SK-N-SH (cell line): ENCODE results near the gene KDSR. TPM values are rescaled to one million over a fixed set of nuclear protein-coding genes. Genes with fewer than 3 reads are reported as not detected.

Source experiments
- CTCF ChIA-PET: fragments of 300-600, 350-600 bp; formaldehyde crosslinking; extraction: SDS; loops from one replicate; lab custom pipeline; 2021; lab: Yijun Ruan, JAX
- POLR2A ChIA-PET: fragments of 350-600 bp; sonication (Branson Sonifier 250); formaldehyde crosslinking; extraction: SDS; loops from one replicate; lab custom pipeline; 2020; ENCODE audit warnings: antibody characterized with exemption, inconsistent platforms; lab: Yijun Ruan, JAX
- DNase-seq: peaks from one replicate; pipeline ENCODE4 v3.0.0; 2012
- H2AFZ ChIP-seq: fragments of 200-600 bp; sonication (generic); 2 replicates; pipeline ENCODE4 v1.8.1; 2016; ENCODE audit warnings: antibody characterized with exemption, mild to moderate bottlenecking, low read depth
- H3F3A ChIP-seq: fragments of 200-600 bp; sonication (generic); replicated peaks from 2 replicates; pipeline ENCODE3; 2016; ENCODE audit warnings: antibody characterized with exemption, mild to moderate bottlenecking; ENCODE audit not compliant: insufficient read depth
- H3K27ac ChIP-seq, 2 experiments: fragments of 200-500 bp in 1 of 2; fragments of 200-600 bp in 1 of 2; sonication (Bioruptor generic) in 1 of 2; sonication (generic), shearing (Covaris generic) in 1 of 2; 2 replicates each; pipeline versions ENCODE4 v1.5.1 to v1.6.1; 2014 to 2016; ENCODE audit warnings: low read depth in 2 of 2, inconsistent platforms in 1 of 2, low read length in 1 of 2, mild to moderate bottlenecking in 1 of 2, mixed read lengths in 1 of 2
- H3K27me3 ChIP-seq: fragments of 200-600 bp; sonication (generic), shearing (Covaris generic); 2 replicates; pipeline ENCODE4 v1.6.1; 2016; ENCODE audit warnings: mixed run types; ENCODE audit not compliant: insufficient read depth
- H3K36me3 ChIP-seq, 2 experiments: fragments of 200-500 bp in 1 of 2; fragments of 200-600 bp in 1 of 2; sonication (Bioruptor generic) in 1 of 2; sonication (generic) in 1 of 2; replicated peaks in 1 of 2; 2 replicates each; pipeline versions ENCODE3 to v1.5.1; 2014 to 2016; ENCODE audit warnings: low read length in 1 of 2, mild to moderate bottlenecking in 1 of 2; ENCODE audit not compliant: insufficient read depth in 2 of 2, control insufficient read depth in 1 of 2
- H3K4me1 ChIP-seq, 2 experiments: fragments of 200-500 bp in 1 of 2; fragments of 200-600 bp in 1 of 2; sonication (Bioruptor generic) in 1 of 2; sonication (generic), shearing (Covaris generic) in 1 of 2; 2 replicates each; pipeline versions ENCODE4 v1.5.1 to v1.6.1; 2014 to 2016; ENCODE audit warnings: low read depth in 1 of 2, low read length in 1 of 2, mixed run types in 1 of 2; ENCODE audit not compliant: insufficient read depth in 2 of 2, control insufficient read depth in 1 of 2
- H3K4me2 ChIP-seq: fragments of 200-600 bp; sonication (generic), shearing (Covaris generic); 2 replicates; pipeline ENCODE4 v1.6.1; 2017; ENCODE audit warnings: mixed run types
- H3K4me3 ChIP-seq, 2 experiments: fragments of 200-500 bp in 1 of 2; fragments of 200-600 bp in 1 of 2; sonication (Bioruptor generic) in 1 of 2; sonication (generic), shearing (Covaris generic) in 1 of 2; 2 replicates each; pipeline versions ENCODE4 v1.5.1 to v1.8.1; 2014 to 2016; ENCODE audit warnings: low read depth in 2 of 2, inconsistent platforms in 1 of 2, low read length in 1 of 2, mild to moderate bottlenecking in 1 of 2, mixed read lengths in 1 of 2, moderate library complexity in 1 of 2
- H3K79me2 ChIP-seq: fragments of 200-600 bp; sonication (generic); 2 replicates; pipeline ENCODE4 v1.8.1; 2017; ENCODE audit warnings: mild to moderate bottlenecking; ENCODE audit not compliant: insufficient read depth
- H3K9ac ChIP-seq: fragments of 200-600 bp; sonication (generic); 2 replicates; pipeline ENCODE4 v1.6.1; 2017; ENCODE audit warnings: mixed run types
- H3K9me2 ChIP-seq: fragments of 200-600 bp; sonication (generic); 2 replicates; pipeline ENCODE4 v1.6.1; 2017; ENCODE audit warnings: mixed run types
- H3K9me3 ChIP-seq: fragments of 200-600 bp; sonication (generic); 2 replicates; pipeline ENCODE4 v1.6.1; 2017; ENCODE audit warnings: mixed run types, mild to moderate bottlenecking, moderate library complexity
- H4K20me1 ChIP-seq: fragments of 200-600 bp; sonication (generic); 2 replicates; pipeline ENCODE4 v1.6.1; 2017; ENCODE audit warnings: mild to moderate bottlenecking, mixed run types; ENCODE audit not compliant: insufficient read depth
- CTCF ChIP-seq: fragments of 200-600 bp; sonication (generic); IDR thresholded peaks from 2 replicates; pipeline ENCODE4 v1.6.1; 2017; ENCODE audit warnings: antibody characterized with exemption, mild to moderate bottlenecking, moderate library complexity
- ELF1 ChIP-seq: IDR thresholded peaks from 2 replicates; pipeline ENCODE4 v1.4.0; 2012
- EZH2phosphoT487 ChIP-seq: fragments of 200-600 bp; sonication (generic); IDR thresholded peaks from 2 replicates; pipeline ENCODE4 v1.6.1; 2017; ENCODE audit warnings: low read depth, mixed run types, mild to moderate bottlenecking, antibody characterized with exemption, moderate library complexity, borderline replicate concordance
- FOXJ3 ChIP-seq: sonication (generic); formaldehyde crosslinking; IDR thresholded peaks from 2 replicates; pipeline ENCODE4 v1.5.1; 2020; ENCODE audit warnings: mild to moderate bottlenecking, missing genetic modification reagents
- FOXM1 ChIP-seq: IDR thresholded peaks from 2 replicates; pipeline ENCODE4 v1.4.0; 2012; ENCODE audit warnings: low read depth, mild to moderate bottlenecking
- GABPA ChIP-seq: IDR thresholded peaks from 2 replicates; pipeline ENCODE4 v1.4.0; 2012; ENCODE audit warnings: low read depth, mild to moderate bottlenecking
- MAX ChIP-seq: IDR thresholded peaks from 2 replicates; pipeline ENCODE4 v1.4.0; 2012; ENCODE audit warnings: low read depth
- MEF2A ChIP-seq: IDR thresholded peaks from 2 replicates; pipeline ENCODE4 v1.4.0; 2012; ENCODE audit warnings: low read depth, borderline replicate concordance
- MXI1 ChIP-seq: IDR thresholded peaks from 2 replicates; pipeline ENCODE4 v1.6.1; 2012; ENCODE audit warnings: mild to moderate bottlenecking, low read depth, low read length, improper control_type of control experiment
- RAD21 ChIP-seq: IDR thresholded peaks from 2 replicates; pipeline ENCODE4 v1.6.1; 2012; ENCODE audit warnings: mild to moderate bottlenecking, low read length
- RXRA ChIP-seq: IDR thresholded peaks from 2 replicates; pipeline ENCODE4 v1.4.0; 2012; ENCODE audit warnings: low read depth, mild to moderate bottlenecking, borderline replicate concordance
- USF1 ChIP-seq: IDR thresholded peaks from 2 replicates; pipeline ENCODE4 v1.4.0; 2012; ENCODE audit warnings: low read depth, borderline replicate concordance
- YY1 ChIP-seq: IDR thresholded peaks from 2 replicates; pipeline ENCODE4 v1.4.0; 2012; ENCODE audit warnings: low read depth, mild to moderate bottlenecking
- WGBS: methylation state at CpG from one replicate; pipeline ENCODE4 v1.1.6; 2017; ENCODE audit warnings: low lambda C conversion rate; 5-methylcytosine and 5-hydroxymethylcytosine counted together
- polyA plus RNA-seq, 3 experiments: library from polyadenylated mRNA; depleted of rRNA; stranded (reverse); fragments of >200 nt; gene quantifications; 2 replicates each; pipeline ENCODE4 v1.2.3, GENCODE V29; 2012
- TF ChIP-seq, protein P1 (sequence below): fragments of 150-350 bp; IDR thresholded peaks from 2 replicates; pipeline ENCODE4 v1.6.1; 2016; ENCODE audit warnings: mild to moderate bottlenecking, low read depth, low read length
- TF ChIP-seq, protein P2 (sequence below): IDR thresholded peaks from 2 replicates; pipeline ENCODE4 v1.6.1; 2012; ENCODE audit warnings: mild to moderate bottlenecking, low read depth, low read length, moderate library complexity
- TF ChIP-seq, protein P3 (sequence below): IDR thresholded peaks from 2 replicates; pipeline ENCODE4 v1.4.0; 2012; ENCODE audit warnings: low read depth, borderline replicate concordance
- TF ChIP-seq, protein P4 (sequence below): IDR thresholded peaks from 2 replicates; pipeline ENCODE4; 2012

KDSR gene
- polyA plus RNA-seq, 1 of the 3 experiments (the other 2 are of a cell fraction) = 22.3 TPM

DNA sequence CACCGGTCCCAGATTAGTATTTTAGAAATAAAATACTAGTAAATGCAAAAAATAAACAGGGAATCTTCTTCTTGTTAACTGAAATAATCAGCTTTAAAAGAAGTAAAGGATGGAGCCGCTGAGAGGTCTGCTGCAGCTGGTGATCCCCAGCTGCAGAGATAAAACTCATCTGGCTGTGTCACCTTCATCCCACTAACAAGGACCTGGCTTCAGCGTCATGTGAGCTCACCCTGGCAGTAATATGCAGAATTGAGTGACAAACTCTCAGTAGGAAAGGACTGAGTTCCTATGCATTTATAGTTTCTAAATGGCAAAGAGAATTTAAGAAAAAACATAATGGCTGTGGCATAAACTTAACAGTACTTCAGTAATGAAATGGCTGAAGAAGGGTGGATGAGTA lies 27.9 kb upstream of the KDSR start:
- H4K20me1 ChIP-seq = no peaks in the 10 kb centered on the region
- no peaks in the 10 kb centered on the region for H3K4me1 ChIP-seq
- H3F3A ChIP-seq = peaks cover 13% of the 10 kb centered on the region
- POLR2A ChIA-PET = interaction anchor here (0.7 kb wide), 1 partner anchor 395 kb away, joined by 3 read pairs; no protein-coding TSS in a partner anchor
- no peak overlapping the region for H3K4me3 ChIP-seq
- H3K27me3 ChIP-seq = no peaks in the 10 kb centered on the region
- peaks cover 71 to 75% of the 10 kb centered on the region in 2 experiments for H3K36me3 ChIP-seq
- H2AFZ ChIP-seq = no peak overlapping the region
- H3K9ac ChIP-seq = no peak overlapping the region
- DNase-seq = no peak
- 98% methylated on average over 3 of the region's 3 CpGs for WGBS
- H3K9me2 ChIP-seq = no peaks in the 10 kb centered on the region
- no peak for TF ChIP-seq GABPA
- no peak for TF ChIP-seq CTCF
- no peak for TF ChIP-seq RXRA
- CTCF ChIA-PET = interaction anchor here (1.0 kb wide), 1 partner anchor 9 kb away, joined by 4 read pairs; no protein-coding TSS in a partner anchor
- no peaks in the 10 kb centered on the region for H3K9me3 ChIP-seq
- no peaks in the 10 kb centered on the region for H3K79me2 ChIP-seq
- no peak overlapping the region for H3K4me2 ChIP-seq
- no peak overlapping the region for H3K27ac ChIP-seq

- Histone ChIP-seq H3K4me2 (no peak overlapping the region), H3K27ac (no peak overlapping the region), H4K20me1 (no peaks in the 10 kb centered on the region), H3K9me2 (no peaks in the 10 kb centered on the region), H2AFZ (no peak overlapping the region), H3K79me2 (no peaks in the 10 kb centered on the region), H3K4me3 (no peak overlapping the region), H3K36me3 (peaks cover 53 to 76% of the 10 kb centered on the region in 2 experiments), H3K27me3 (no peaks in the 10 kb centered on the region), H3K4me1 (no peaks in the 10 kb centered on the region), H3K9ac (no peak overlapping the region), H3F3A (peaks cover 11% of the 10 kb centered on the region), H3K9me3 (no peaks in the 10 kb centered on the region)
- ChIA-PET POLR2A (no interaction called here), CTCF (no interaction called here)
- 94% methylated on average over 4 of the region's 4 CpGs for WGBS
- DNase-seq = no peak
- TF ChIP-seq YY1 (no peak), FOXJ3 (CRISPR knock-in tag) (no peak), ELF1 (no peak), RAD21 (no peak), RXRA (no peak), MEF2A (no peak), MAX (no peak), EZH2phosphoT487 (no peak), USF1 (no peak), MXI1 (no peak), FOXM1 (no peak)
- TF ChIP-seq, protein P1, sequence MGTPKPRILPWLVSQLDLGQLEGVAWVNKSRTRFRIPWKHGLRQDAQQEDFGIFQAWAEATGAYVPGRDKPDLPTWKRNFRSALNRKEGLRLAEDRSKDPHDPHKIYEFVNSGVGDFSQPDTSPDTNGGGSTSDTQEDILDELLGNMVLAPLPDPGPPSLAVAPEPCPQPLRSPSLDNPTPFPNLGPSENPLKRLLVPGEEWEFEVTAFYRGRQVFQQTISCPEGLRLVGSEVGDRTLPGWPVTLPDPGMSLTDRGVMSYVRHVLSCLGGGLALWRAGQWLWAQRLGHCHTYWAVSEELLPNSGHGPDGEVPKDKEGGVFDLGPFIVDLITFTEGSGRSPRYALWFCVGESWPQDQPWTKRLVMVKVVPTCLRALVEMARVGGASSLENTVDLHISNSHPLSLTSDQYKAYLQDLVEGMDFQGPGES = no peak
- TF ChIP-seq, protein P2, sequence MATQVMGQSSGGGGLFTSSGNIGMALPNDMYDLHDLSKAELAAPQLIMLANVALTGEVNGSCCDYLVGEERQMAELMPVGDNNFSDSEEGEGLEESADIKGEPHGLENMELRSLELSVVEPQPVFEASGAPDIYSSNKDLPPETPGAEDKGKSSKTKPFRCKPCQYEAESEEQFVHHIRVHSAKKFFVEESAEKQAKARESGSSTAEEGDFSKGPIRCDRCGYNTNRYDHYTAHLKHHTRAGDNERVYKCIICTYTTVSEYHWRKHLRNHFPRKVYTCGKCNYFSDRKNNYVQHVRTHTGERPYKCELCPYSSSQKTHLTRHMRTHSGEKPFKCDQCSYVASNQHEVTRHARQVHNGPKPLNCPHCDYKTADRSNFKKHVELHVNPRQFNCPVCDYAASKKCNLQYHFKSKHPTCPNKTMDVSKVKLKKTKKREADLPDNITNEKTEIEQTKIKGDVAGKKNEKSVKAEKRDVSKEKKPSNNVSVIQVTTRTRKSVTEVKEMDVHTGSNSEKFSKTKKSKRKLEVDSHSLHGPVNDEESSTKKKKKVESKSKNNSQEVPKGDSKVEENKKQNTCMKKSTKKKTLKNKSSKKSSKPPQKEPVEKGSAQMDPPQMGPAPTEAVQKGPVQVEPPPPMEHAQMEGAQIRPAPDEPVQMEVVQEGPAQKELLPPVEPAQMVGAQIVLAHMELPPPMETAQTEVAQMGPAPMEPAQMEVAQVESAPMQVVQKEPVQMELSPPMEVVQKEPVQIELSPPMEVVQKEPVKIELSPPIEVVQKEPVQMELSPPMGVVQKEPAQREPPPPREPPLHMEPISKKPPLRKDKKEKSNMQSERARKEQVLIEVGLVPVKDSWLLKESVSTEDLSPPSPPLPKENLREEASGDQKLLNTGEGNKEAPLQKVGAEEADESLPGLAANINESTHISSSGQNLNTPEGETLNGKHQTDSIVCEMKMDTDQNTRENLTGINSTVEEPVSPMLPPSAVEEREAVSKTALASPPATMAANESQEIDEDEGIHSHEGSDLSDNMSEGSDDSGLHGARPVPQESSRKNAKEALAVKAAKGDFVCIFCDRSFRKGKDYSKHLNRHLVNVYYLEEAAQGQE = no peak
- TF ChIP-seq, protein P3, sequence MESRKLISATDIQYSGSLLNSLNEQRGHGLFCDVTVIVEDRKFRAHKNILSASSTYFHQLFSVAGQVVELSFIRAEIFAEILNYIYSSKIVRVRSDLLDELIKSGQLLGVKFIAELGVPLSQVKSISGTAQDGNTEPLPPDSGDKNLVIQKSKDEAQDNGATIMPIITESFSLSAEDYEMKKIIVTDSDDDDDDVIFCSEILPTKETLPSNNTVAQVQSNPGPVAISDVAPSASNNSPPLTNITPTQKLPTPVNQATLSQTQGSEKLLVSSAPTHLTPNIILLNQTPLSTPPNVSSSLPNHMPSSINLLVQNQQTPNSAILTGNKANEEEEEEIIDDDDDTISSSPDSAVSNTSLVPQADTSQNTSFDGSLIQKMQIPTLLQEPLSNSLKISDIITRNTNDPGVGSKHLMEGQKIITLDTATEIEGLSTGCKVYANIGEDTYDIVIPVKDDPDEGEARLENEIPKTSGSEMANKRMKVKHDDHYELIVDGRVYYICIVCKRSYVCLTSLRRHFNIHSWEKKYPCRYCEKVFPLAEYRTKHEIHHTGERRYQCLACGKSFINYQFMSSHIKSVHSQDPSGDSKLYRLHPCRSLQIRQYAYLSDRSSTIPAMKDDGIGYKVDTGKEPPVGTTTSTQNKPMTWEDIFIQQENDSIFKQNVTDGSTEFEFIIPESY = no peak
- TF ChIP-seq, protein P4, sequence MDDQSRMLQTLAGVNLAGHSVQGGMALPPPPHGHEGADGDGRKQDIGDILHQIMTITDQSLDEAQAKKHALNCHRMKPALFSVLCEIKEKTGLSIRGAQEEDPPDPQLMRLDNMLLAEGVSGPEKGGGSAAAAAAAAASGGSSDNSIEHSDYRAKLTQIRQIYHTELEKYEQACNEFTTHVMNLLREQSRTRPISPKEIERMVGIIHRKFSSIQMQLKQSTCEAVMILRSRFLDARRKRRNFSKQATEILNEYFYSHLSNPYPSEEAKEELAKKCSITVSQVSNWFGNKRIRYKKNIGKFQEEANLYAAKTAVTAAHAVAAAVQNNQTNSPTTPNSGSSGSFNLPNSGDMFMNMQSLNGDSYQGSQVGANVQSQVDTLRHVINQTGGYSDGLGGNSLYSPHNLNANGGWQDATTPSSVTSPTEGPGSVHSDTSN = no peak
Observed at GRCh38 chr18:63387861-63388260, 20.9 kb upstream of the KDSR start.
